GM18519 (cell line): ENCODE measurements around the gene ADAT2.
"Not testable (repeated sequence)": the region's sequence is repeated elsewhere in the genome, so short reads cannot be mapped to it uniquely, and the experiment has no call there.

Source experiments
- ATAC-seq: cut with Tn5 transposase; IDR thresholded peaks from one replicate; pipeline ENCODE4 v1.9.1; 2021; ENCODE audit warnings: mild to moderate bottlenecking, moderate library complexity; ENCODE audit not compliant: unreplicated experiment, low FRiP score

Gene ADAT2

GRCh38 chr6:143450453-143451371, at the start of gene ADAT2, which contains the start of gene PEX3:
Gene ADAT2, minus strand, starts transcription at chr6:143450695. Its CDS starts 37 bp downstream, at chr6:143450658.
Gene PEX3, plus strand, starts transcription at chr6:143450805. Its CDS starts 238 bp downstream, at chr6:143451043.
- ATAC-seq: peak; percentile 94

GRCh38 chr6:143498428-143498827, 47.9 kb upstream of the ADAT2 start:
- ATAC-seq: no peak

- no peak for ATAC-seq
Measured at GRCh38 chr6:143496974-143497373, 46.5 kb upstream of the ADAT2 start.

- ATAC-seq: no peak
Measured at GRCh38 chr6:143490775-143491174, 40.3 kb upstream of the ADAT2 start.

- no peak for ATAC-seq
Measured at GRCh38 chr6:143490244-143490643, 39.7 kb upstream of the ADAT2 start.

GRCh38 chr6:143486752-143487151, 36.3 kb upstream of the ADAT2 start:
- ATAC-seq: no peak

GRCh38 chr6:143485967-143486366, 35.5 kb upstream of the ADAT2 start:
- no peak for ATAC-seq

GRCh38 chr6:143482593-143482992, 32.1 kb upstream of the ADAT2 start:
- no peak for ATAC-seq

GRCh38 chr6:143478479-143479062, 28.1 kb upstream of the ADAT2 start:
- peak; percentile 48 for ATAC-seq

GRCh38 chr6:143476545-143476944, 26.1 kb upstream of the ADAT2 start:
- ATAC-seq: no peak

- ATAC-seq: no peak
Measured at GRCh38 chr6:143471822-143472221, 21.3 kb upstream of the ADAT2 start.

- not testable (repeated sequence) for ATAC-seq
Measured at GRCh38 chr6:143468823-143469222, 18.3 kb upstream of the ADAT2 start.

GRCh38 chr6:143468026-143468425, 17.5 kb upstream of the ADAT2 start:
- ATAC-seq: no peak

GRCh38 chr6:143465546-143465945, 15.1 kb upstream of the ADAT2 start:
- ATAC-seq: no peak

- no peak for ATAC-seq
Measured at GRCh38 chr6:143457563-143458359, 7.3 kb upstream of the ADAT2 start.

- ATAC-seq: no peak
Measured at GRCh38 chr6:143451531-143451930, 1.0 kb upstream of the ADAT2 start.

- no peak for ATAC-seq
Measured at GRCh38 chr6:143449714-143450452, 612 bp downstream of the ADAT2 start.

- no peak for ATAC-seq
Measured at GRCh38 chr6:143449082-143449713, 1.3 kb downstream of the ADAT2 start.

- ATAC-seq: not testable (repeated sequence)
Measured at GRCh38 chr6:143447865-143448264, 2.6 kb downstream of the ADAT2 start.

GRCh38 chr6:143443096-143443495, 7.4 kb downstream of the ADAT2 start:
- no peak for ATAC-seq
